Esophagus squamous epithelium (tissue), 5 donors: ENCODE results near the gene TLCD1. TPM values are rescaled to one million over a fixed set of nuclear protein-coding genes. Genes with fewer than 3 reads are reported as not detected.
A peak's percentile ranks its signal among the peaks of the same experiment; 100 is the strongest.

Source experiments
- DNase-seq: peaks from one replicate; lab custom pipeline; 2025; lab: John Stamatoyannopoulos, UW
- H3K27ac ChIP-seq, 4 donors: fragments of 200-600 bp; sonication (generic); one replicate each; pipeline ENCODE4 v1.5.1; 2016 to 2019; ENCODE audit warnings: mild to moderate bottlenecking in 1 of 4
- H3K27me3 ChIP-seq, 4 donors: fragments of 200-600 bp; sonication (generic); 1 replicate in 3 of 4; 2 replicates in 1 of 4; pipeline versions ENCODE4 v1.5.1 to v1.6.0; 2017 to 2021; ENCODE audit warnings: antibody characterized with exemption in 1 of 4
- H3K36me3 ChIP-seq, 3 donors: fragments of 200-600 bp; sonication (generic); one replicate each; pipeline ENCODE4 v1.5.1; 2016 to 2019
- H3K4me1 ChIP-seq, 3 donors: fragments of 200-600 bp; sonication (generic); one replicate each; pipeline ENCODE4 v1.5.1; 2017 to 2019
- H3K4me3 ChIP-seq, 4 donors: fragments of 200-600 bp; sonication (generic); 1 replicate in 3 of 4; 2 replicates in 1 of 4; pipeline ENCODE4 v1.5.1; 2016 to 2019; ENCODE audit warnings: mild to moderate bottlenecking in 2 of 4, moderate library complexity in 1 of 4
- H3K9me3 ChIP-seq, 3 donors: fragments of 200-600 bp; sonication (generic); one replicate each; pipeline ENCODE4 v1.5.1; 2016 to 2019
- POLR2A ChIP-seq, 4 donors: fragments of 450-650 bp; IDR thresholded peaks; one replicate each; pipeline ENCODE4 v1.6.1; 2017; ENCODE audit warnings: antibody characterized with exemption in 4 of 4, mild to moderate bottlenecking in 4 of 4, moderate library complexity in 3 of 4
- WGBS, 2 donors: methylation state at CpG; one replicate each; pipeline ENCODE4 v1.1.5; 2018; 5-methylcytosine and 5-hydroxymethylcytosine counted together
- intact Hi-C: fragments of 100-400 bp; cut with DNase I; formaldehyde crosslinking; loops from one replicate; pipeline ENCODE4 v1.15.0; 2022
- total RNA-seq, 4 donors: library from RNA; depleted of rRNA; stranded (reverse); fragments of >200 nt; gene quantifications; one replicate each; pipeline ENCODE4 v1.1.0, GENCODE V29; 2016
- TF ChIP-seq, protein P1 (sequence below), 6 experiments: fragments of 450-650 bp in 4 of 6; fragments of 200-600 bp in 2 of 6; sonication (generic) in 2 of 6; IDR thresholded peaks; one replicate each; pipeline ENCODE4 v1.5.1; 2016 to 2019; ENCODE audit warnings: antibody characterized with exemption in 6 of 6, mild to moderate bottlenecking in 4 of 6, moderate library complexity in 4 of 6
- donor health status: DM: yes; HTN: yes; CAD: no.

The TLCD1 gene
- total RNA-seq, 4 donors from 2014 or later: 8.8 to 17.0 (median 13.0) TPM

DNA sequence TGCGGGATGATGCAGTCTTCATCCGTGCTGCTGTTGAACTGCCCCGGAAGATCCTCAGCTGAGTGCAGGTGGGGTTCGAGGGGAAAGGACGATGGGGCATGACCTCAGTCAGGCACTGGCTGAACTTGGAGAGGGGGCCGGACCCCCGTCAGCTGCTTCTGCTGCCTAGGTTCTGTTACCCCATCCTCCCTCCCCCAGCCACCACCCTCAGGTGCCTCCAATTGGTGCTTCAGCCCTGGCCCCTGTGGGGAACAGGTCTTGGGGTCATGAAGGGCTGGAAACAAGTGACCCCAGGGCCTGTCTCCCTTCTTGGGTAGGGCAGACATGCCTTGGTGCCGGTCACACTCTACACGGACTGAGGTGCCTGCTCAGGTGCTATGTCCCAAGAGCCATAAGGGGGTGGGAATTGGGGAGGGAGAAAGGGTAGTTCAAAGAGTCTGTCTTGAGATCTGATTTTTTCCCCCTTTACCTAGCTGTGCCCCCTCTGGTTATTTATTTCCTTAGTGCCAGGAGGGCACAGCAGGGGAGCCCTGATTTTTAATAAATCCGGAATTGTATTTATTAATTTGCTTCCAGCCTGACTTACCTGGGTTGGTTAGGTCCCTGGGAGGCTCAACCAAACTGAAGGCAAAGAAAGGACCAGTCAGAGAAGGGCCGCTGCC, 23.6 kb upstream of the TLCD1 start:
- DNase-seq: no peak
- Histone ChIP-seq H3K27me3 (no peaks in the 10 kb centered on the region), H3K9me3 (no peaks in the 10 kb centered on the region), H3K4me1 (peaks cover 51 to 65% (median 53%) of the 10 kb centered on the region in 3 donors), H3K27ac (peak overlapping the region; percentile 37 to 69 (median 58)), H3K4me3 (no peak overlapping the region), H3K36me3 (peaks cover 7 to 35% (median 22%) of the 10 kb centered on the region in 3 donors)
- intact Hi-C loops: no loop called here
- TF ChIP-seq, protein P1, sequence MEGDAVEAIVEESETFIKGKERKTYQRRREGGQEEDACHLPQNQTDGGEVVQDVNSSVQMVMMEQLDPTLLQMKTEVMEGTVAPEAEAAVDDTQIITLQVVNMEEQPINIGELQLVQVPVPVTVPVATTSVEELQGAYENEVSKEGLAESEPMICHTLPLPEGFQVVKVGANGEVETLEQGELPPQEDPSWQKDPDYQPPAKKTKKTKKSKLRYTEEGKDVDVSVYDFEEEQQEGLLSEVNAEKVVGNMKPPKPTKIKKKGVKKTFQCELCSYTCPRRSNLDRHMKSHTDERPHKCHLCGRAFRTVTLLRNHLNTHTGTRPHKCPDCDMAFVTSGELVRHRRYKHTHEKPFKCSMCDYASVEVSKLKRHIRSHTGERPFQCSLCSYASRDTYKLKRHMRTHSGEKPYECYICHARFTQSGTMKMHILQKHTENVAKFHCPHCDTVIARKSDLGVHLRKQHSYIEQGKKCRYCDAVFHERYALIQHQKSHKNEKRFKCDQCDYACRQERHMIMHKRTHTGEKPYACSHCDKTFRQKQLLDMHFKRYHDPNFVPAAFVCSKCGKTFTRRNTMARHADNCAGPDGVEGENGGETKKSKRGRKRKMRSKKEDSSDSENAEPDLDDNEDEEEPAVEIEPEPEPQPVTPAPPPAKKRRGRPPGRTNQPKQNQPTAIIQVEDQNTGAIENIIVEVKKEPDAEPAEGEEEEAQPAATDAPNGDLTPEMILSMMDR (IDR thresholded peaks at IDR 0.05): no peak
- peak in 1 of 4 donors; percentile 1 for TF ChIP-seq POLR2A (IDR thresholded peaks at IDR 0.05)
- WGBS, 2 donors: 36 to 47% methylated on average over 2 to 3 of the region's 11 CpGs

DNA sequence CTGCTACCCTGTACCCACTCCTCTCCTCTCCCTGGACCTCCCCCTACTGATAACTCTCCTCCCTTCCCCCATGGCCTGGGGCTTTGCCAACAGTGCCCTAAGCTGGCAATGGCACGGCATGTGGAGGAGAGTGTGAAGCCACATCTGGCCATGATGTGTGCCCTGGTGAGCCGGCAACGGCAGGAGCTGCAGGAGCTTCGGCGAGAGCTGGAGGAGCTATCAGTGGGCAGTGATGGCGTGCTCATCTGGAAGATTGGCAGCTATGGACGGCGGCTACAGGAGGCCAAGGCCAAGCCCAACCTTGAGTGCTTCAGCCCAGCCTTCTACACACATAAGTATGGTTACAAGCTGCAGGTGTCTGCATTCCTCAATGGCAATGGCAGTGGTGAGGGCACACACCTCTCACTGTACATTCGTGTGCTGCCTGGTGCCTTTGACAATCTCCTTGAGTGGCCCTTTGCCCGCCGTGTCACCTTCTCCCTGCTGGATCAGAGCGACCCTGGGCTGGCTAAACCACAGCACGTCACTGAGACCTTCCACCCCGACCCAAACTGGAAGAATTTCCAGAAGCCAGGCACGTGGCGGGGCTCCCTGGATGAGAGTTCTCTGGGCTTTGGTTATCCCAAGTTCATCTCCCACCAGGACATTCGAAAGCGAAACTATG, 23.0 kb upstream of the TLCD1 start:
- peak overlapping the region in 3 of 4 donors; percentile 69 to 99 (median 94) for H3K27ac ChIP-seq
- H3K36me3 ChIP-seq: peaks cover 7 to 35% (median 22%) of the 10 kb centered on the region in 3 donors
- H3K4me1 ChIP-seq: peaks cover 53 to 68% (median 58%) of the 10 kb centered on the region in 3 donors
- no peaks in the 10 kb centered on the region for H3K27me3 ChIP-seq
- DNase-seq: no peak
- H3K9me3 ChIP-seq: no peaks in the 10 kb centered on the region
- TF ChIP-seq, protein P1 (IDR thresholded peaks at IDR 0.05): no peak
- TF ChIP-seq POLR2A (IDR thresholded peaks at IDR 0.05): no peak
- H3K4me3 ChIP-seq: no peak overlapping the region
- WGBS, 2 donors: 54 to 100% methylated on average over 1 to 8 of the region's 18 CpGs
- intact Hi-C loops: no loop called here

DNA sequence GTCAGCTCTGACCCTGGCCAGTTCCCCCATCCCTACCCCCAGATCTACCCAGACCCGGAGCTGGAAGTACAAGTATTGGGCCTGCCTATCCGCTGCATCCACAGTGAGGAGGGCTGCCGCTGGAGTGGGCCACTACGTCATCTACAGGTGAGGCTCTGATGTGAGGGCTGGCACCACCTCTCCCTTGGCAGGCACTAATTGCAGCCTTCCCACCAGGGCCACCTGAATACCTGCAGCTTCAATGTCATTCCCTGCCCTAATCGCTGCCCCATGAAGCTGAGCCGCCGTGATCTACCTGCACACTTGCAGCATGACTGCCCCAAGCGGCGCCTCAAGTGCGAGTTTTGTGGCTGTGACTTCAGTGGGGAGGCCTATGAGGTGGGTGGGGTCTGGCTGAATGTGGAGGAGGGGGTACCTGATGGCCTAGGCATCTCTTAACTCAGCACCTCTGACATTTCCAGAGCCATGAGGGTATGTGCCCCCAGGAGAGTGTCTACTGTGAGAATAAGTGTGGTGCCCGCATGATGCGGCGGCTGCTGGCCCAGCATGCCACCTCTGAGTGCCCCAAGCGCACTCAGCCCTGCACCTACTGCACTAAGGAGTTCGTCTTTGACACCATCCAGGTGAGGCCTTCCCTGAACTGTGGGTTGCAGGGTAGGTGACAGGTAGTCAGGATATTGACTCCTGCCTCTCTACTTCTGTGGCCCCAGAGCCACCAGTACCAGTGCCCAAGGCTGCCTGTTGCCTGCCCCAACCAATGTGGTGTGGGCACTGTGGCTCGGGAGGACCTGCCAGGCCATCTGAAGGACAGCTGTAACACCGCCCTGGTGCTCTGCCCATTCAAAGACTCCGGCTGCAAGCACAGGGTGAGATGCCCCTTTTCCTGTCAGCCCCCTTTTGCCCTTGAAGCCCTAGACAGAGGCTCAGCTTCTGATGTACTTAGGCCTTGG, 22.0 kb upstream of the TLCD1 start:
- TF ChIP-seq, protein P1 (IDR thresholded peaks at IDR 0.05): no peak
- H3K4me3 ChIP-seq: peak overlapping the region in 1 of 4 donors; percentile 97
- peaks cover 7 to 35% (median 22%) of the 10 kb centered on the region in 3 donors for H3K36me3 ChIP-seq
- intact Hi-C loops: no loop called here
- peaks cover 57 to 75% (median 65%) of the 10 kb centered on the region in 3 donors for H3K4me1 ChIP-seq
- H3K27ac ChIP-seq: peak overlapping the region; percentile 94 to 99 (median 98)
- WGBS, 2 donors: 50 to 88% methylated on average over 6 to 8 of the region's 18 CpGs
- no peaks in the 10 kb centered on the region for H3K27me3 ChIP-seq
- no peak for DNase-seq
- no peaks in the 10 kb centered on the region for H3K9me3 ChIP-seq

DNA sequence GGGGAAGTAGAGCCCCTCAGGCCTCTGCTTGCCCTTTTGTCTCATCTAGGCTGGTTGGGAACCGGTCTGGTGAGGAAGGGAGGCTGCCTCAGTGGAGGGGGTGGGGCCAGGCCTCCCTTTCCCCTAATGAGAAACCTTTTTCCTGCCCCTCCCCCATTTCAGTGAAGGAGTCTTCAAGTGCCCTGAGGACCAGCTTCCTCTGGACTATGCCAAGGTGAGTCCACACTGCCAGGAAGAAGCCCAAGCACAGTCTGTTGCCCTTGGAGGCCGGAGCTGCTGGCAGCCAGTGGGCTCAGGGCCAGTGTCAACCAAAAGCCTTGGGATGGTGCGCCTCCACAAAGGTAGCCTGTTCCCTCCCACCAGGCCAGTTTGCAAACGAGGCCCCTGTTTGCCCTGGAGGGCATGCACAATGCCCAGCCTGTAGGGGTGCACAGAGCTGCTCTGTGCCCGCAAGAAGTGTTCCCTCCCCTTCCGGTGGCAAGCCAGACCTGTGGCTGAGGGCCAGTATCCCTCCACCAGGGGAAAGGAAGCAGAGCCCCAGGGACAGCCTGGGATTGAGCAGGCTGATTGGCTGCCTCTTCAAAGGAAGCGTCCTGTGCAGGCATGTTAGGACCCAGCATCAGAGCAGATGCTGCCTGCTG, 21.1 kb upstream of the TLCD1 start:
- intact Hi-C loops: no loop called here

More for the DNA sequence above, 21.1 kb upstream of the TLCD1 start:
- H3K9me3 ChIP-seq: no peaks in the 10 kb centered on the region
- H3K36me3 ChIP-seq: peaks cover 7 to 30% (median 22%) of the 10 kb centered on the region in 3 donors
- 43% methylated on average over 1 of the region's 7 CpGs; no CpG with 5 or more reads in 1 of the 2 donors for WGBS, 2 donors
- H3K27me3 ChIP-seq: no peaks in the 10 kb centered on the region
- DNase-seq: no peak
- TF ChIP-seq, protein P1 (IDR thresholded peaks at IDR 0.05): no peak
- peak in 1 of 4 donors; percentile 12 for TF ChIP-seq POLR2A (IDR thresholded peaks at IDR 0.05)
- H3K27ac ChIP-seq: peak overlapping the region; percentile 94 to 99 (median 98)
- H3K4me1 ChIP-seq: peaks cover 59 to 84% (median 66%) of the 10 kb centered on the region in 3 donors
- peak overlapping the region in 3 of 4 donors; percentile 56 to 97 (median 70) for H3K4me3 ChIP-seq
